ENCODE results near the gene CTDSP1. TPM values are rescaled to one million over a fixed set of nuclear protein-coding genes. Genes with fewer than 3 reads are reported as not detected.

CTDSP1 gene
- total RNA-seq, 1 experiment from 2014 or later: 104 TPM

DNA sequence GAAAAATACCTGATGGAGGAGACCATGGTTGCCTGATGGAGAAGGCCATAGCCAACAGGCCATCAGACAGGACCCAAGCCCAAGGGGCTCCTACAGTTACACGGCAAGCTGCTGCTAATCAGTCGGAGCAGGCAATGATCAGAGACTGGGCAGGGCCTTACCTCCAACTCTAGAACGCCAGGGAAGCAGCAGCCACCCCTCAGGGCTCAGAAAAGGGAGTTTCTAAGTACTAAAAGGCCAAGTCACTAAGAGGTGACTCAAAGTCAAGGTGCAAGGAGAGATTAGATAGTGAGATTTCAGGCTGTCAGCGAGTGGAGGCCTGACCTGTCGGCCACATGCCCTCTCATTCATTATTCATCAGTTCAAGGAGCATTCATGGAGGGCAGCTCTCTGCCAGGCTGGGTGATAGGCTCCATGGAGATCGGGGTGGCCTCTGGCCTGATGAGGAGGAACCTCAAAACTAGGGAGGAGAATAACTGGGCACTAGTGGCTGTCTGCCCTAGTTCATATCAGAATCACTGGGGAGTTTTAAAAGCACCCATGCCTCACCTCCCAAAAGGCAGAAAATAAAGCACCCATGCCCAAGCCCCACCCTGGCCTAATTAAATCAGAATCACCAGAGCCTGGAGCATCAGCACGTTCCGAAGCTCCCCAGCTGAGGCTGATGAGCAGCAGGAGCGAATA is 22.9 kb downstream of the CTDSP1 start:
- Mint-ChIP-seq H3K4me1 (ENCODE audit: low read depth, unreplicated experiment) (peaks cover 22% of the 10 kb centered on the region), H3K9me3 (ENCODE audit: unreplicated experiment) (no peaks in the 10 kb centered on the region)

DNA sequence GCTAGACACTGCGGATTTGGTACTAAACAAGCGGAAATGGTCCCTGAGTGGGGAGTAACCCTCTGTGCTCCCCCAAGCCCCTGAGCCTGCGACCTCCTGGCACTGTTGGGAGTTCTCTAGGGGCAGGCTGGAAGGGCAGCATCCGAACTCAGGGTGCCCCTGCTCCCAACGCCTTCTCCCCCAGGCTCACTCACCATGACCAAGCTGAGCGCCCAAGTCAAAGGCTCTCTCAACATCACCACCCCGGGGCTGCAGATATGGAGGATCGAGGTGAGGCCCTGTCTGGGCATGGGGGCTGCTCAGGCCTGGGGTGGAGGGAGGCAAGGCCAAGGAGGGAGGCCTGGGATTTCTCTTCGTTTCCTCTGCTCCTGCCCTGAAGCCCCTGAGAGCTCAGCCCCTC is 23.9 kb downstream of the CTDSP1 start:
- Histone ChIP-seq H3K9me3 (no peaks in the 10 kb centered on the region), H3K27me3 (replicated peaks; ENCODE audit: control insufficient read depth, insufficient read depth, low read length) (no peaks in the 10 kb centered on the region), H3K4me3 (ENCODE audit: low read depth, low read length) (no peak overlapping the region), H3K36me3 (ENCODE audit: control insufficient read depth, insufficient read depth, low read length) (peaks cover 13% of the 10 kb centered on the region), H3K4me1 (peaks cover 27% of the 10 kb centered on the region)
- CTCF ChIA-PET: no interaction called here
- no peak overlapping the region for H3K4me3 Mint-ChIP-seq (ENCODE audit: unreplicated experiment)
- H3K36me3 Mint-ChIP-seq (ENCODE audit: insufficient read depth, unreplicated experiment): peaks cover 74% of the 10 kb centered on the region
- no peaks in the 10 kb centered on the region for H3K27me3 Mint-ChIP-seq (ENCODE audit: insufficient read depth, unreplicated experiment)
- TF ChIP-seq, protein P1, sequence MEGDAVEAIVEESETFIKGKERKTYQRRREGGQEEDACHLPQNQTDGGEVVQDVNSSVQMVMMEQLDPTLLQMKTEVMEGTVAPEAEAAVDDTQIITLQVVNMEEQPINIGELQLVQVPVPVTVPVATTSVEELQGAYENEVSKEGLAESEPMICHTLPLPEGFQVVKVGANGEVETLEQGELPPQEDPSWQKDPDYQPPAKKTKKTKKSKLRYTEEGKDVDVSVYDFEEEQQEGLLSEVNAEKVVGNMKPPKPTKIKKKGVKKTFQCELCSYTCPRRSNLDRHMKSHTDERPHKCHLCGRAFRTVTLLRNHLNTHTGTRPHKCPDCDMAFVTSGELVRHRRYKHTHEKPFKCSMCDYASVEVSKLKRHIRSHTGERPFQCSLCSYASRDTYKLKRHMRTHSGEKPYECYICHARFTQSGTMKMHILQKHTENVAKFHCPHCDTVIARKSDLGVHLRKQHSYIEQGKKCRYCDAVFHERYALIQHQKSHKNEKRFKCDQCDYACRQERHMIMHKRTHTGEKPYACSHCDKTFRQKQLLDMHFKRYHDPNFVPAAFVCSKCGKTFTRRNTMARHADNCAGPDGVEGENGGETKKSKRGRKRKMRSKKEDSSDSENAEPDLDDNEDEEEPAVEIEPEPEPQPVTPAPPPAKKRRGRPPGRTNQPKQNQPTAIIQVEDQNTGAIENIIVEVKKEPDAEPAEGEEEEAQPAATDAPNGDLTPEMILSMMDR (IDR thresholded peaks at IDR 0.05; ENCODE audit: insufficient read depth in 1 of 2, low read depth in 1 of 2, low read length in 1 of 2, severe bottlenecking in 1 of 2, unreplicated experiment in 1 of 2): no peak
- peaks cover 19% of the 10 kb centered on the region for H3K4me1 Mint-ChIP-seq (ENCODE audit: low read depth, unreplicated experiment)
- peak overlapping the region; percentile 23 for H3K27ac Mint-ChIP-seq (ENCODE audit: unreplicated experiment)
- BruUV-seq (replicated peaks): no TSS peak
- no peak for DNase-seq
- intact Hi-C loops (cut with micrococcal nuclease; ENCODE audit: unreplicated experiment): no loop called here
- H3K9me3 Mint-ChIP-seq (ENCODE audit: unreplicated experiment): no peaks in the 10 kb centered on the region
- POLR2A ChIA-PET: no interaction called here

More for the DNA sequence above, 22.9 kb downstream of the CTDSP1 start:
- H3K9me3 ChIP-seq: no peaks in the 10 kb centered on the region
- no peak for DNase-seq
- TF ChIP-seq, protein P1 (IDR thresholded peaks at IDR 0.05; ENCODE audit: insufficient read depth in 1 of 2, low read depth in 1 of 2, low read length in 1 of 2, severe bottlenecking in 1 of 2, unreplicated experiment in 1 of 2): no peak
- H3K36me3 Mint-ChIP-seq (ENCODE audit: insufficient read depth, unreplicated experiment): peaks cover 64% of the 10 kb centered on the region
- H3K27me3 ChIP-seq (replicated peaks; ENCODE audit: control insufficient read depth, insufficient read depth, low read length): no peaks in the 10 kb centered on the region
- H3K27me3 Mint-ChIP-seq (ENCODE audit: insufficient read depth, unreplicated experiment): no peaks in the 10 kb centered on the region
- no peak overlapping the region for H3K4me3 Mint-ChIP-seq (ENCODE audit: unreplicated experiment)
- peaks cover 10% of the 10 kb centered on the region for H3K36me3 ChIP-seq (ENCODE audit: control insufficient read depth, insufficient read depth, low read length)
- H3K27ac Mint-ChIP-seq (ENCODE audit: unreplicated experiment): peak overlapping the region; percentile 23
- H3K4me1 ChIP-seq: peaks cover 38% of the 10 kb centered on the region
- intact Hi-C loops (cut with micrococcal nuclease; ENCODE audit: unreplicated experiment): no loop called here
- no peak overlapping the region for H3K4me3 ChIP-seq (ENCODE audit: low read depth, low read length)
- BruUV-seq (replicated peaks): no TSS peak
- ChIA-PET POLR2A (no interaction called here), CTCF (no interaction called here)

DNA sequence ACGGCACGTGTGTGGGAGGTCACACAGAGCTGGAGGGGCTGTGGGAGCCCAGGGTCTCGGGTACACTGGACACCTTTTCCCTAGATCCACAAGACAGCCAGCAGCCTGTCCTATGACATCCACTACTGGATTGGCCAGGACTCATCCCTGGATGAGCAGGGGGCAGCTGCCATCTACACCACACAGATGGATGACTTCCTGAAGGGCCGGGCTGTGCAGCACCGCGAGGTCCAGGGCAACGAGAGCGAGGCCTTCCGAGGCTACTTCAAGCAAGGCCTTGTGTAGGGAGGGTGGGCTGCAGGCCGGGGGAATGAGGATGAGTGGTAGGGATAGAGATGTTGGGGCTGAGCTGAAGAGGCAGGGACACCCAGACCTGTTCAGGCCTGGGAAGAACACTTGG is 25.9 kb downstream of the CTDSP1 start:
- DNase-seq: no peak
- Mint-ChIP-seq H3K36me3 (ENCODE audit: insufficient read depth, unreplicated experiment) (peaks cover 86% of the 10 kb centered on the region), H3K4me1 (ENCODE audit: low read depth, unreplicated experiment) (peaks cover 18% of the 10 kb centered on the region), H3K27ac (ENCODE audit: unreplicated experiment) (no peak overlapping the region), H3K9me3 (ENCODE audit: unreplicated experiment) (no peaks in the 10 kb centered on the region), H3K27me3 (ENCODE audit: insufficient read depth, unreplicated experiment) (no peaks in the 10 kb centered on the region), H3K4me3 (ENCODE audit: unreplicated experiment) (no peak overlapping the region)
- no peaks in the 10 kb centered on the region for H3K9me3 ChIP-seq
- intact Hi-C loops (cut with micrococcal nuclease; ENCODE audit: unreplicated experiment): no loop called here
- peaks cover 20% of the 10 kb centered on the region for H3K4me1 ChIP-seq
- no peaks in the 10 kb centered on the region for H3K27me3 ChIP-seq (replicated peaks; ENCODE audit: control insufficient read depth, insufficient read depth, low read length)
- TF ChIP-seq, protein P1 (IDR thresholded peaks at IDR 0.05; ENCODE audit: insufficient read depth in 1 of 2, low read depth in 1 of 2, low read length in 1 of 2, severe bottlenecking in 1 of 2, unreplicated experiment in 1 of 2): no peak
- no peak overlapping the region for H3K4me3 ChIP-seq (ENCODE audit: low read depth, low read length)
- ChIA-PET CTCF (interaction anchor here (0.5 to 0.6 kb wide), 2 partner anchors 13 to 38 kb away, joined by 5 to 7 read pairs; no protein-coding TSS in a partner anchor), POLR2A (interaction anchor here (0.6 to 0.9 kb wide), 2 partner anchors 17 to 34 kb away, joined by 3 read pairs; no protein-coding TSS in a partner anchor)
- no TSS peak for BruUV-seq (replicated peaks)
- peaks cover 18% of the 10 kb centered on the region for H3K36me3 ChIP-seq (ENCODE audit: control insufficient read depth, insufficient read depth, low read length)
